ENCODE results near the gene SNAPC4. TPM values are rescaled to one million over a fixed set of nuclear protein-coding genes. Genes with fewer than 3 reads are reported as not detected.

The SNAPC4 gene
- total RNA-seq, 1 donor from 2014 or later = 9.4 TPM

GRCh38 chr9:136399176-136400037 is 563 bp downstream of the SNAPC4 start:
- DNase-seq (ENCODE audit: low spot score in 2 of 2) = no peak
- Histone ChIP-seq H3K4me3 (peak overlapping the region; percentile 90 to 97), H3K9me3 (no peaks in the 10 kb centered on the region), H3K27ac (no peak overlapping the region), H3K4me1 (peaks cover 10 to 13% of the 10 kb centered on the region in 2 donors), H3K36me3 (peaks cover 30 to 47% of the 10 kb centered on the region in 2 donors), H3K27me3 (no peaks in the 10 kb centered on the region)
- intact Hi-C loops (cut with DNase I) = loop anchor here (1.0 to 5.0 kb wide), 4 partner anchors 11 to 72 kb away; partner anchors contain the start of genes DNLZ, ENTR1, GPSM1 and INPP5E
- TF ChIP-seq CTCF (IDR thresholded peaks at IDR 0.05) = no peak

GRCh38 chr9:136398286-136398685 is 1.7 kb downstream of the SNAPC4 start:
- no peaks in the 10 kb centered on the region for H3K27me3 ChIP-seq
- peaks cover 10 to 13% of the 10 kb centered on the region in 2 donors for H3K4me1 ChIP-seq
- H3K9me3 ChIP-seq = no peaks in the 10 kb centered on the region
- intact Hi-C loops (cut with DNase I) = no loop called here
- TF ChIP-seq CTCF (IDR thresholded peaks at IDR 0.05) = no peak
- no peak for DNase-seq (ENCODE audit: low spot score in 2 of 2)
- H3K27ac ChIP-seq = no peak overlapping the region
- no peak overlapping the region for H3K4me3 ChIP-seq
- peaks cover 32 to 48% of the 10 kb centered on the region in 2 donors for H3K36me3 ChIP-seq

GRCh38 chr9:136397643-136398042 is 2.3 kb downstream of the SNAPC4 start:
- Histone ChIP-seq H3K27ac (no peak overlapping the region), H3K27me3 (no peaks in the 10 kb centered on the region), H3K4me3 (no peak overlapping the region), H3K36me3 (peaks cover 33 to 54% of the 10 kb centered on the region in 2 donors), H3K9me3 (no peaks in the 10 kb centered on the region), H3K4me1 (peaks cover 10 to 13% of the 10 kb centered on the region in 2 donors)
- no peak for TF ChIP-seq CTCF (IDR thresholded peaks at IDR 0.05)
- intact Hi-C loops (cut with DNase I) = no loop called here
- no peak for DNase-seq (ENCODE audit: low spot score in 2 of 2)

GRCh38 chr9:136396219-136396515 is 3.8 kb downstream of the SNAPC4 start:
- intact Hi-C loops (cut with DNase I) = no loop called here
- Histone ChIP-seq H3K9me3 (no peaks in the 10 kb centered on the region), H3K27ac (no peak overlapping the region), H3K4me1 (peaks cover 10 to 13% of the 10 kb centered on the region in 2 donors), H3K27me3 (no peaks in the 10 kb centered on the region), H3K4me3 (no peak overlapping the region), H3K36me3 (peaks cover 48 to 64% of the 10 kb centered on the region in 2 donors)
- no peak for DNase-seq (ENCODE audit: low spot score in 2 of 2)
- TF ChIP-seq CTCF (IDR thresholded peaks at IDR 0.05) = no peak

GRCh38 chr9:136395345-136396218 is 4.4 kb downstream of the SNAPC4 start:
- intact Hi-C loops (cut with DNase I) = no loop called here

More at GRCh38 chr9:136395345-136396218, 4.4 kb downstream of the SNAPC4 start:
- Histone ChIP-seq H3K36me3 (peaks cover 48 to 64% of the 10 kb centered on the region in 2 donors), H3K9me3 (no peaks in the 10 kb centered on the region), H3K27me3 (no peaks in the 10 kb centered on the region), H3K27ac (no peak overlapping the region), H3K4me3 (no peak overlapping the region), H3K4me1 (peaks cover 10 to 12% of the 10 kb centered on the region in 2 donors)
- TF ChIP-seq CTCF (IDR thresholded peaks at IDR 0.05) = no peak
- no peak for DNase-seq (ENCODE audit: low spot score in 2 of 2)
